Type B pancreatic cell (in vitro differentiated cells): Measurements from ENCODE around the gene CHPT1. TPM values are rescaled to one million over a fixed set of nuclear protein-coding genes. Genes with fewer than 3 reads are reported as not detected.

Experiments
- DNase-seq: peaks from one replicate; pipeline ENCODE4 v3.0.0; 2021; ENCODE audit warnings: mixed read lengths; ENCODE audit not compliant: unreplicated experiment; ENCODE audit errors: extremely low spot score
- H3K27ac Mint-ChIP-seq: 2 replicates; pipeline ENCODE4 v1.8.0; 2021; ENCODE audit warnings: mild to moderate bottlenecking, mixed read lengths
- H3K27me3 Mint-ChIP-seq: 2 replicates; pipeline ENCODE4 v1.8.0; 2021; ENCODE audit warnings: mixed read lengths
- H3K36me3 Mint-ChIP-seq: 2 replicates; pipeline ENCODE4 v1.8.0; 2021; ENCODE audit warnings: mixed read lengths
- H3K4me1 Mint-ChIP-seq: one replicate; pipeline ENCODE4 v1.8.0; 2021; ENCODE audit warnings: mixed read lengths; ENCODE audit not compliant: unreplicated experiment
- H3K4me3 Mint-ChIP-seq: 2 replicates; pipeline ENCODE4 v1.8.0; 2021; ENCODE audit warnings: mild to moderate bottlenecking, mixed read lengths
- H3K9me3 Mint-ChIP-seq: 2 replicates; pipeline ENCODE4 v1.8.0; 2021; ENCODE audit warnings: mixed read lengths
- total RNA-seq: library from RNA; stranded (reverse); gene quantifications from 2 replicates; pipeline ENCODE4 v1.2.1, GENCODE V29; 2021; ENCODE audit warnings: low replicate concordance
- TF ChIP-seq, protein P1 (sequence below): fragments of 200-600 bp; sonication (generic); conservative IDR thresholded peaks from 2 replicates; pipeline ENCODE4 v1.5.0; 2021; ENCODE audit warnings: antibody characterized with exemption, mild to moderate bottlenecking

The CHPT1 gene
- total RNA-seq, 1 donor from 2014 or later = 35.2 TPM

DNA sequence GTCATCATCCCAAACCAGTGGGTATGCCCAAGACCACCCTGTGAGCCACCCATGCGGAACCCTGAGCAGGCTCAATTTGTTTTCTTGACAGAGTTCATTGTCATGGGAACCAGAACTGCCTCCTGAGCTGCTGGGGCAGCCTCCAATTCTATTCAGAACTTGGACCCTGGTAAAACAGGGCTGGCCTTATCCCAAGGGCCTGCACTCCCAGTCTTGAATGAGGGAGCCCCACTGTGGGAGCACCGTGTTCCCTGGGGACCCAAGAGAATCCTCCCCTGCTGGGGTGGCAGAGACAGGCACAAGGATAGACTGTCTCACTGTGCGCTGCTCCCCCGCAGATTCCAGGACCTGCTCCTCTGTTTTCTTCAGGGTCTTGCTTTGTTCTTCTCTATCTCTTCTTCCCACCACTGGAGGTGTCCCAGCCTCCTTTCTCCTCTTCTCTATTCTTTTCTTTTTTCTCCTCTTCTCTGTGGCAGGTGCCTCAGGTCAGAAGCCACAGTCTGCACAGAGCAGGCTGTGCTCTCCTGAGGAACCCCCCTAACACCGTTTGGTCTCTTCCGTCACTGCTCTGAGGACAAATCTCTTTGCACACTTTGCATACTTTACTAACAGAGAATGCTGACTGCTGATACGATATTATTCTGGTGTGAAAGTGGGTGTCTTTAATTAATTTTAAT is 31.2 kb upstream of the CHPT1 start:
- no peak for DNase-seq
- Mint-ChIP-seq H3K4me1 (peaks cover 7% of the 10 kb centered on the region), H3K9me3 (no peaks in the 10 kb centered on the region), H3K4me3 (no peak overlapping the region), H3K36me3 (no peaks in the 10 kb centered on the region), H3K27ac (no peak overlapping the region), H3K27me3 (no peaks in the 10 kb centered on the region)
- TF ChIP-seq, protein P1, sequence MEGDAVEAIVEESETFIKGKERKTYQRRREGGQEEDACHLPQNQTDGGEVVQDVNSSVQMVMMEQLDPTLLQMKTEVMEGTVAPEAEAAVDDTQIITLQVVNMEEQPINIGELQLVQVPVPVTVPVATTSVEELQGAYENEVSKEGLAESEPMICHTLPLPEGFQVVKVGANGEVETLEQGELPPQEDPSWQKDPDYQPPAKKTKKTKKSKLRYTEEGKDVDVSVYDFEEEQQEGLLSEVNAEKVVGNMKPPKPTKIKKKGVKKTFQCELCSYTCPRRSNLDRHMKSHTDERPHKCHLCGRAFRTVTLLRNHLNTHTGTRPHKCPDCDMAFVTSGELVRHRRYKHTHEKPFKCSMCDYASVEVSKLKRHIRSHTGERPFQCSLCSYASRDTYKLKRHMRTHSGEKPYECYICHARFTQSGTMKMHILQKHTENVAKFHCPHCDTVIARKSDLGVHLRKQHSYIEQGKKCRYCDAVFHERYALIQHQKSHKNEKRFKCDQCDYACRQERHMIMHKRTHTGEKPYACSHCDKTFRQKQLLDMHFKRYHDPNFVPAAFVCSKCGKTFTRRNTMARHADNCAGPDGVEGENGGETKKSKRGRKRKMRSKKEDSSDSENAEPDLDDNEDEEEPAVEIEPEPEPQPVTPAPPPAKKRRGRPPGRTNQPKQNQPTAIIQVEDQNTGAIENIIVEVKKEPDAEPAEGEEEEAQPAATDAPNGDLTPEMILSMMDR = no peak

DNA sequence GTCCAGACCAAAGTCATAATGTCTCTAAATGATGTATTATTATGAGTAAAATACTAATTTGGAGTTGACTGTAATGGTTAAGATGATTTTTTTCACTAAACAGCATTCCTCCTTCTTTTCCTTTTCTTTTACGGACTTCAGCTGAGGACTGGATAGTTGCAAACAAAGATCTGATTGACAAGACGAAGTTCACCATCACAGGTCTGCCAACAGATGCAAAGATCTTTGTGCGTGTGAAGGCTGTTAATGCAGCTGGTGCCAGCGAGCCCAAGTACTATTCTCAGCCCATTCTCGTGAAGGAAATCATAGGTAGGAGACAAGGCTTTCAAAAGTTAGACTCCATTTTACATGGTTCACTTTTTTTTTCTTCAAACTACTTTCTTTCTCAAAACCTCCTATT is 29.8 kb upstream of the CHPT1 start:
- Mint-ChIP-seq H3K9me3 (no peaks in the 10 kb centered on the region), H3K27ac (no peak overlapping the region), H3K27me3 (no peaks in the 10 kb centered on the region), H3K4me1 (peaks cover 7% of the 10 kb centered on the region), H3K4me3 (no peak overlapping the region), H3K36me3 (no peaks in the 10 kb centered on the region)
- no peak for DNase-seq
- TF ChIP-seq, protein P1 = no peak

DNA sequence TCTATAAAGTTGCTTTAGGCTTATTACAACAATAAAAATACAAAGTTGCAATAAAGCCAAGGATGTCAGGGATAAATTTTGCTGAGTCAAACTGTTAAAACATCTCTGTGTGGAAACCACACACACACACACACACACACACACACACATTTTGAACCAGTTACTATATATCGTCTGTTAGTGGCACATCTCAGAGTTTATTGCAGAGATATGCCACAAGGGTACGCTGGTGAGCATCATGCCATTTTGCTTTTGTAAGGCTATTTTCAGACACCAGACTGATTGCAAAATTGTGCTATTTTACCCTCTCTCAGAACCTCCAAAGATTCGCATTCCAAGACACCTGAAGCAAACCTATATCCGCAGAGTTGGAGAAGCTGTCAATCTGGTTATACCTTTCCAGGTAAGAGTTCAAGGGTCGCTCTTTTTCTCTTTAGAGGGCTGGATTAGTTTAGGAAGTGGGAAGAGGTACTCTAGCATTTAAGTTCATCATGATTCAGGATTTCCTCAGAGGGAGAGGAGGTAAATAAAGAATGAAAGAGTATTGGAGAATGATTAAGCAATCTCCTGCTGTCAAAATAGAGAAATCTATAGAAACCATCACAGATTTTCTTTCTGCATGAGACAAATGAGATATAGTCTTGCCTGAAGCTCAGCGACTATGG is 27.3 kb upstream of the CHPT1 start:
- no peak overlapping the region for H3K4me3 Mint-ChIP-seq
- TF ChIP-seq, protein P1 = peak; percentile 67
- H3K36me3 Mint-ChIP-seq = no peaks in the 10 kb centered on the region
- no peak for DNase-seq
- peaks cover 7% of the 10 kb centered on the region for H3K4me1 Mint-ChIP-seq
- no peaks in the 10 kb centered on the region for H3K9me3 Mint-ChIP-seq
- H3K27ac Mint-ChIP-seq = no peak overlapping the region
- no peaks in the 10 kb centered on the region for H3K27me3 Mint-ChIP-seq

DNA sequence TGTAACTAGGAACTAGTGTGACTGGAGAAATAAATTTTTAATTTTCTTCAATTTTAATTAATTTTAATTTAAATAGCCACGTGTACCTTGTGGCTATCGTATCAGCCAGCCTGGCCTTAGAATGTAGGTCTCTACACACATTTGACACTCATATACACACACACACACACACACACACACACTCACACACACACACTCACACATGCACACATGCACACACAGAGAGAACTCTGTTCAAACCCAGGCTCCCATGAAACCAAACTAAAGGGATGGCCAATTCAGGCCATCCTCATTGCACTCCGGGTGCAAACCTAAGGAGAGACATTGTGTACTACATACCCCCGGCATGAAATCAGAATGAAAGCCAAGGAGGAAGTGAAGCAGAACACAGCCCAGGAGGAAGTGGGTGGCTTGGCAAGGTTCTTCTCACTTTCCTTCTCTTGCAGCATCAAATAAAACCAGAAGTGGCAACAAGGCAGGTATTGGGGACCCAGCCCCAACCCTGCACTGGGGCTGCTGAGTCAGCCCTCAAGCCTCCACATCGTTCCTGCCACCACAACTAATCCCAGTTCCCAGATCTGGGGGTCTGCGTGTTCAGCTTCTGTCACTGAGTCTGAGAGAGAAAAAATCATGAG is 26.2 kb upstream of the CHPT1 start:
- no peak overlapping the region for H3K27ac Mint-ChIP-seq
- H3K4me3 Mint-ChIP-seq = no peak overlapping the region
- TF ChIP-seq, protein P1 = no peak

DNA sequence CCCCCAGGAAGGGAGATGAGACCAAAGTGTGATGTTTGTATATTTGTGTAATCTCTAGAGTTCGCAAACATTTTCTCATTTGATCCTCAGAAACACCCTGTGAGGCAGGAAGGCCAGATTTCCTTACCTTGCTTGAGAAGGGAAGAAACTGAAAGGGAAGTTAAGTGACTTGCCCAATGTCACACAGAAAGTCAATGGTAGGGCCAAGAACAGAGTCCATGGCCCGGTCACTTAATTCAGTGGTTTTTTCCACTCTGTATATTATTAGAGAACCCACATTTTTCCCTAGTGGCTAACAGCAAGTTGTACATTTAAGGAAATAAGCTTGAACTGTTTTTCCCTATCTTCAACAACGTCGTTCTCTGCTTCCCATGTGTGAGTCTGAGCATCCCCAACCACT is 25.6 kb upstream of the CHPT1 start:
- no peak overlapping the region for H3K27ac Mint-ChIP-seq
- TF ChIP-seq, protein P1 = no peak
- DNase-seq = no peak
- H3K9me3 Mint-ChIP-seq = no peaks in the 10 kb centered on the region
- H3K27me3 Mint-ChIP-seq = no peaks in the 10 kb centered on the region
- H3K4me1 Mint-ChIP-seq = peaks cover 7% of the 10 kb centered on the region
- no peaks in the 10 kb centered on the region for H3K36me3 Mint-ChIP-seq
- no peak overlapping the region for H3K4me3 Mint-ChIP-seq

More for the DNA sequence above, 26.2 kb upstream of the CHPT1 start:
- Mint-ChIP-seq H3K9me3 (no peaks in the 10 kb centered on the region), H3K36me3 (no peaks in the 10 kb centered on the region), H3K27me3 (no peaks in the 10 kb centered on the region), H3K4me1 (peaks cover 7% of the 10 kb centered on the region)
- no peak for DNase-seq
